ENCODE measurements around the gene MTF1.

The MTF1 gene

GRCh38 chr1:37828410-37829074 lies 30.9 kb downstream of the MTF1 start:
- no peak for DNase-seq (ENCODE audit: low spot score)

- no peak for DNase-seq (ENCODE audit: low spot score)
These were observed 33.9 kb downstream of the MTF1 start for GRCh38 chr1:37825506-37825905.

DNA sequence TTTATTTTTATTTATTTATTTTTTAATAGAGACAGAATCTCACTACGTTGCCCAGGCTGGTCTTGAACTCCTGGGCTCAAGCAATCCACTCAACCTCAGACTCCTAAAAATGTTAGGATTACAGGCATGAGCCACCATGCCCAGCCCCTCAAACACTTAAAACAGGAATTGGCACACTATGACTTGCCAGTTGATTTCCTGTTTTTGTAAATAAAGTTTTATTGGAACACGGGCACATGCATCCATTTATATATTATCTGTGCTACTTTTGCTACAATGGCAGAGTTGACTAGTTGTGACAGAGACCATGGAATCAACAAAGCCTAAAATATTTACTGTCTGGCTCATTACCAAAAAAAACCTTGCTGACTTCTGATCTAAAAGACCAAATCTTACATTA lies 35.4 kb downstream of the MTF1 start:
- no peak for DNase-seq (ENCODE audit: low spot score)

GRCh38 chr1:37822906-37823815 lies 36.2 kb downstream of the MTF1 start:
- no peak for DNase-seq (ENCODE audit: low spot score)

DNA sequence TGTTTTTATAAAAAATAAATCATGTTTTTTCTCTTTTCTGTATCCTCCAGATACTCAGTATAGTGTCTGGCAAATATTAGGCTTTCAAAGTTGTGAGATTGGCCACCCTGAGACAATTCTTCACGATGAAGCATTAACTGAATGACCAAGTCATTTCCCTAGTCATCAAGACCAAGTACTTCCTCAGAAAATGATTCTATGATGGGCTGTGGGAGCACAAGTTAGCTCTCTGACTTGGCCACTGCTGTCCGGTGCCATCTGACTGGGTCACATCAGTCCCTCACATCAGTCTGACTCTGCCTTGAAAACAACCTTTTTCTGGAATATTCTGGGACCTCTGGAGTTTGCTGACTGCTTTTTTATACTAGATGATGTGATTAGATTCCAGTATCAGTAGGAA lies 37.9 kb downstream of the MTF1 start:
- DNase-seq (ENCODE audit: low spot score): no peak

- no peak for DNase-seq (ENCODE audit: low spot score)
These were observed 41.9 kb downstream of the MTF1 start for GRCh38 chr1:37817481-37817880.

DNA sequence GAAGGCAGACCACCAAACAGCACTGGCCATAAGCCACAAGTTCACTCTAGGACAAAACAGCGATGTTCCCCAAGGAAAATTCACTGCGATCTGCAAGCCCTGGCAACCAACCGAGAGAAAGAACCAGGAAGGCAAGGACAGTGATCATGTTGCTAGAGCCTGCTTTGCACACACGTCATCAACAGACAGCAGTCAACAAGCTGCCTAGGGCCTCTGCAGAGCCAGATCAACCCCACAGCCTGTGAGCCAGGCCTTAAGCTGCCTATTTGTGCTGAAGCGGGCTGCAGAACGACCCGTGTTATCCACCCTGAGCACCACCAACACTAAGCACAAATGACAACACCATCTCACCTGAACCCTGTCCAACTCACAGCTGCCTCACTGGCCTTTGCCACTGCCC lies 45.1 kb downstream of the MTF1 start:
- DNase-seq (ENCODE audit: low spot score): no peak

DNA sequence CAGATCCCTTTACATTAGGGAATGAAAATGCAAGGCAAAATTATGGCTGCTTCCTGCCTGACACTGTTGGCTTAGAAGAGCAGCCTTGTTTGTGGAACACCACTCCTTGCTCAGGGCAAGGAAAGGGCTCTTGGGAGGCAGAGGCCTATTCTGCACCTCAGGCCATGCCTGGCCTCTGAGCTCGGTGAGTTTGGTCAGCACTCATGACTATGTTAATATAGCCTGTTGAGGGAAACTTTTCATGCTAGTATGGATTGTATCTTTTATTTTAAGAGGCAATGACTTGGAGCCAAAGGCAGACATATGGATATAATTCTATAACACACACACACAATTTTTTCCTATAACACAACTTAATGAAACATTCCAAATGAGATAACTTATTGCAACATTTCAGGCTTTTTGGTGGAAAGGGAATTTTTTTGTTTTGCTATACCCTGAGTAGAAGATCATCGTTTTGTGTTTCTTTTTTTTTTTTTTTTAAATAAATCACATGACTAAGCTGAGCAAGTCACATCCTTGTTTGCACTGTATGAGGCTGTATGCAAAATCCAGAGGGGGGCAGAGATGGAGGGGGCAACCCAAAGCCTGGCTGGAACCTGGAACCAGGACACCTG lies 45.8 kb downstream of the MTF1 start:
- no peak for DNase-seq (ENCODE audit: low spot score)

GRCh38 chr1:37811027-37811655 lies 48.3 kb downstream of the MTF1 start:
- peak; percentile 81 for DNase-seq (ENCODE audit: low spot score)

- no peak for DNase-seq (ENCODE audit: low spot score)
These were observed 49.5 kb downstream of the MTF1 start for GRCh38 chr1:37809942-37810341.

GRCh38 chr1:37808369-37809319 lies 50.7 kb downstream of the MTF1 start:
- peak; percentile 71 for DNase-seq (ENCODE audit: low spot score)

DNA sequence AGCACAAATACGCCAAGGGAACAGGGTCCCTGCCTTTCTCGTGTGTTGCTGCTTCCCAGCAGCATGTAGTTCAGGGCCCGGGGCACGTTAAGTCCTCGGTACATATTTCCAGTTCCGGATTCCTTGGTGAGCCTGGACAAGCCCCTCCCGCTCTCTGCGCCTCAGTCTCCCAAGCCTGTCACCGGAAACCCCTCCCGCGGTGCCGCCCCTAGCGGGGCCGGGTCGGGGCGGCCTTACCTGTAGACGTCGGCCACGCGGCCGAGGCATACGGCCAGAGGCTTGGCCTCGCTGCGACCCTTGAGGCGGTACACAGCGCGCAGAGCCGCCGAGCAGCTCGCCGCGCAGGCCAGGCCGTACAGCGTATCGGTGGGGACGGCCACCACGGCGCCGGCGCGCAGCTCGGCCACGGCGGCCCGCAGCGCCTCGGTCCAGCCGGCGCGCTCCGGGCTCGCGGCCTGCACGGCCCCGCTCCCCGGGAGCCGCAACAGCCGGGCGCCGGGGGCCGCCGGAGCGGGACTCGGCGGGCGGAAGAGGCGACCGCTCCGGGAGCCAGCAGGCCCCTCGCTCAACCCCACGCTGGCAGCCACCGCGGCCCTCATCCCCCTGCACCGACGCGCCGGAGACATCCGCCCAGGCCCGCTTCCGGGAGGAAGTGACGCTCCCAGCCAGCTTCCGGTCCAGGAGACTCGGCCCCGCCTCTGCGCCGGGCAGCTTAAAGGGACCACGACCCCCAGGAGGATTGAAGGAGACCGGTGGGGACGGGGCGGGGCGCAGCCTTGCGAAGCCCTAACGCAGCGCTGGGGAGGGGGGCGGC lies 51.6 kb downstream of the MTF1 start, which contains the start of the genes C1orf122 and YRDC:
TSS of gene C1orf122 (plus strand) at position 236 of the 814 bp plus-strand sequence. CDS start 615 bp downstream, outside the sequence.
TSS of gene YRDC (minus strand) at position 654 of the 814 bp plus-strand sequence. CDS start at position 626, 28 bp downstream.
- DNase-seq (ENCODE audit: low spot score): peak; percentile 96

DNA sequence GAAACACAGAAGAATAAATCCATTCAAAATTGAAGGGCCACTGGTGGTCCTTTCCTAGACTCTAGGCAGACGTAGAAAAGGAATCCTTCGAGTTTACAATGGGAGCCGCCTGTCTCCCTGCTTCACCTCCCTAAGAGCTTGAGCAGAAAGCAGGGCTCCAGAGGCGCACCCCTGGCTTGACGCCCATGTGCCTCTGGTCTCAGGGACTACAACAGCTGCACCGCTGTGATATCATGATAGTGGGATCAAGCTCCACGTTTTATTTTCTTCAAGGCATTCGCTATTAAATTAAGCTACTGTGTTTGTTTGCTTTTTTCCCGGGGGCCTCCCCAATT lies 52.2 kb downstream of the MTF1 start:
- no peak for DNase-seq (ENCODE audit: low spot score)

DNA sequence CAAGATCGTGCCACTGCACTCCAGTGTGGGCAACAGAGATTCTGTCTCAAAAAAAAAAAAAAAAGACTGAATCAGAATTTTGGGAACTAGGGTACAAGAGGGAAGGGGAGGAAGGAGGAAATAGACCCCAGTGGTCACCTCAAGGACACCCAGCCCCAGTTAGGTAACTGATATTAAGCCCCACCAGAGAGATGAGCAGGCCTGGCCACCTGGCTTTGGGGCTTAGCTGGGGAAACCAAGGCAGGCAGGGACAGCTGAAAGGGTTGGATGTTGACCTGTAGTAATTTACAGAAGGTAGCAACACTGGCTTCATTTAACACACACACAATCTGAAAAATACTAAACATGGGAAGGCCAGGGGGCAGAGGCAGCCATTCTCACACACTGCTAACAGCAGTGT lies 57.0 kb downstream of the MTF1 start:
- DNase-seq (ENCODE audit: low spot score): no peak

GRCh38 chr1:37797750-37798345 lies 61.5 kb downstream of the MTF1 start:
- no peak for DNase-seq (ENCODE audit: low spot score)

GRCh38 chr1:37795340-37796125 lies 63.9 kb downstream of the MTF1 start:
- peak; percentile 87 for DNase-seq (ENCODE audit: low spot score)

DNA sequence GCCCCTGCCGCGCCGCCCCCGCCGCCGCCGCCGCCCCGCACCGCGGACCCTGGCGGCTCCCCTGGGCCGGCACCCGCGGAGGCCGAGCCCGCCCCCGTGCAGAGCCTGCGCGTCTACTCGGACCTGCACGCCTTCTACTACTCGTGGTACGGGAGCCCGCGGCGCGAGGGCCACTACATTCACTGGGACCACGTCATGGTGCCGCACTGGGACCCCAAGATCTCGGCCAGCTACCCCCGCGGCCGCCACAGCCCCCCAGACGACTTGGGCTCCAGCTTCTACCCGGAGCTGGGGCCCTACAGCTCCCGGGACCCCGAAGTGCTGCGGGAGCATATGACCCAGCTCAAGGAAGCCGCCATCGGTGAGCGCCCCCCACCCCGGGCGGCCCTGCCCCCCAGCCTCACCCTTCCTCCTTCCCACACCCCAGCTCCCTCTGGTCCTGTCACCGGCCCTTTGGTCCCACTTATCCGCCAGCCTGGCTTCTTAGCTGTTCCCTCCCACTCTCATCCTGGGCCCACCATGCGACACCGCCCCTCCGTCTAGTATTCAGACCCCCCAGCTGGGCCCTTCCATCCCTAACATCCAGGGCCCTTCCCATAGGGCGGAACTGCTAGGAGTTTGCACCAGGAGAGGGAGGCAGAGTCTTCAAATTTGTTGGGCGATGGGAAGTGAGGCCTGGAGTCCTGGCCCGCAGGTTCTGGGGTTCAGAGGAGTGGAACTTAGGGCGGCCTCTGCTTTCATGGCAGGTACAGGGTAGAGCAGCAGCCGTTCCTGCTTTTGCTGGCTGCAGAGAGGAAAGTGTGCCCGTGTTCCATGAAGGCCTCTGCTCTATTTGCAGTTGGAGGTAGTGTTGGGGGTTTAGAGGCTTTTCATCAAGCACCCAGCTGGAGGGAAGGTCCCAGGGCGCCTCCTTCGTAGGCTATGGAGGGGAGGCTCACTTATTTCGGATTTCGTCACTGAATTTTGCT lies 64.7 kb downstream of the MTF1 start:
- peak; percentile 50 for DNase-seq (ENCODE audit: low spot score)

Data from ecto neural progenitor cell (in vitro differentiated cells).